ENCODE results near the gene INPP5A. TPM values are rescaled to one million over a fixed set of nuclear protein-coding genes. Genes with fewer than 3 reads are reported as not detected.
"Not testable (repeated sequence)": the region's sequence is repeated elsewhere in the genome, so short reads cannot be mapped to it uniquely, and the experiment has no call there.

INPP5A gene
- total and polyA plus RNA-seq, 4 donors, result 34.7 to 43.5 (median 41.2) TPM

GRCh38 chr10:132792796-132793195 lies 255.2 kb downstream of the INPP5A start:
- Histone ChIP-seq H3K36me3 (ENCODE audit: control insufficient read depth, insufficient read depth, low read length) (no peaks in the 10 kb centered on the region), H3K4me3 (ENCODE audit: low read depth, low read length) (no peak overlapping the region), H3K4me1 (ENCODE audit: control insufficient read depth, insufficient read depth, low read length) (peaks cover 25% of the 10 kb centered on the region), H3K27me3 (ENCODE audit: control insufficient read depth, insufficient read depth, low read length) (peaks cover 46% of the 10 kb centered on the region), H3K9me3 (ENCODE audit: control insufficient read depth, insufficient read depth, low read length) (no peaks in the 10 kb centered on the region), H3K27ac (ENCODE audit: low read depth, low read length) (no peak overlapping the region)
- DNase-seq (ENCODE audit: low read depth in 4 of 6, low spot score in 6 of 6), result no peak
- 87% methylated on average over 17 of the region's 17 CpGs for WGBS (ENCODE audit: insufficient coverage)

GRCh38 chr10:132793213-132793612 lies 255.6 kb downstream of the INPP5A start:
- no peaks in the 10 kb centered on the region for H3K36me3 ChIP-seq (ENCODE audit: control insufficient read depth, insufficient read depth, low read length)
- H3K4me3 ChIP-seq (ENCODE audit: low read depth, low read length), result no peak overlapping the region
- H3K4me1 ChIP-seq (ENCODE audit: control insufficient read depth, insufficient read depth, low read length), result peaks cover 21% of the 10 kb centered on the region
- H3K27ac ChIP-seq (ENCODE audit: low read depth, low read length), result no peak overlapping the region
- H3K27me3 ChIP-seq (ENCODE audit: control insufficient read depth, insufficient read depth, low read length), result peaks cover 42% of the 10 kb centered on the region
- DNase-seq (ENCODE audit: low read depth in 4 of 6, low spot score in 6 of 6), result no peak
- H3K9me3 ChIP-seq (ENCODE audit: control insufficient read depth, insufficient read depth, low read length), result no peaks in the 10 kb centered on the region
- 96% methylated on average over 9 of the region's 9 CpGs for WGBS (ENCODE audit: insufficient coverage)

GRCh38 chr10:132793871-132794849 lies 256.6 kb downstream of the INPP5A start:
- DNase-seq (ENCODE audit: low read depth in 4 of 6, low spot score in 6 of 6), result no peak
- H3K4me3 ChIP-seq (ENCODE audit: low read depth, low read length), result no peak overlapping the region
- 59% methylated on average over 47 of the region's 57 CpGs for WGBS (ENCODE audit: insufficient coverage)
- peaks cover 32% of the 10 kb centered on the region for H3K27me3 ChIP-seq (ENCODE audit: control insufficient read depth, insufficient read depth, low read length)
- no peaks in the 10 kb centered on the region for H3K36me3 ChIP-seq (ENCODE audit: control insufficient read depth, insufficient read depth, low read length)
- no peak overlapping the region for H3K27ac ChIP-seq (ENCODE audit: low read depth, low read length)
- H3K9me3 ChIP-seq (ENCODE audit: control insufficient read depth, insufficient read depth, low read length), result no peaks in the 10 kb centered on the region
- peaks cover 13% of the 10 kb centered on the region for H3K4me1 ChIP-seq (ENCODE audit: control insufficient read depth, insufficient read depth, low read length)

GRCh38 chr10:132796846-132797245 lies 259.3 kb downstream of the INPP5A start:
- Histone ChIP-seq H3K4me1 (ENCODE audit: control insufficient read depth, insufficient read depth, low read length) (peaks cover 13% of the 10 kb centered on the region), H3K4me3 (ENCODE audit: low read depth, low read length) (no peak overlapping the region), H3K9me3 (ENCODE audit: control insufficient read depth, insufficient read depth, low read length) (no peaks in the 10 kb centered on the region), H3K36me3 (ENCODE audit: control insufficient read depth, insufficient read depth, low read length) (no peaks in the 10 kb centered on the region), H3K27ac (ENCODE audit: low read depth, low read length) (no peak overlapping the region), H3K27me3 (ENCODE audit: control insufficient read depth, insufficient read depth, low read length) (peaks cover 7% of the 10 kb centered on the region)
- WGBS (ENCODE audit: insufficient coverage), result 79% methylated on average over 21 of the region's 21 CpGs
- no peak for DNase-seq (ENCODE audit: low read depth in 4 of 6, low spot score in 6 of 6)

GRCh38 chr10:132797986-132798385 lies 260.4 kb downstream of the INPP5A start:
- not testable (repeated sequence) for H3K27me3 ChIP-seq (ENCODE audit: control insufficient read depth, insufficient read depth, low read length); H3K9me3 ChIP-seq (ENCODE audit: control insufficient read depth, insufficient read depth, low read length); H3K27ac ChIP-seq (ENCODE audit: low read depth, low read length); H3K4me3 ChIP-seq (ENCODE audit: low read depth, low read length); H3K36me3 ChIP-seq (ENCODE audit: control insufficient read depth, insufficient read depth, low read length); DNase-seq (ENCODE audit: low read depth in 4 of 6, low spot score in 6 of 6)
- peaks cover 13% of the 10 kb centered on the region for H3K4me1 ChIP-seq (ENCODE audit: control insufficient read depth, insufficient read depth, low read length)
- WGBS (ENCODE audit: insufficient coverage), result 93% methylated on average over 32 of the region's 32 CpGs

GRCh38 chr10:132798403-132798802 lies 260.8 kb downstream of the INPP5A start:
- Histone ChIP-seq H3K9me3 (ENCODE audit: control insufficient read depth, insufficient read depth, low read length) (no peaks in the 10 kb centered on the region), H3K4me3 (ENCODE audit: low read depth, low read length) (no peak overlapping the region), H3K4me1 (ENCODE audit: control insufficient read depth, insufficient read depth, low read length) (peaks cover 12% of the 10 kb centered on the region), H3K36me3 (ENCODE audit: control insufficient read depth, insufficient read depth, low read length) (no peaks in the 10 kb centered on the region), H3K27me3 (ENCODE audit: control insufficient read depth, insufficient read depth, low read length) (peaks cover 6% of the 10 kb centered on the region), H3K27ac (ENCODE audit: low read depth, low read length) (no peak overlapping the region)
- no peak for DNase-seq (ENCODE audit: low read depth in 4 of 6, low spot score in 6 of 6)
- 90% methylated on average over 21 of the region's 21 CpGs for WGBS (ENCODE audit: insufficient coverage)

GRCh38 chr10:132798876-132799275 lies 261.3 kb downstream of the INPP5A start:
- Histone ChIP-seq H3K27ac (ENCODE audit: low read depth, low read length) (no peak overlapping the region), H3K36me3 (ENCODE audit: control insufficient read depth, insufficient read depth, low read length) (no peaks in the 10 kb centered on the region), H3K4me1 (ENCODE audit: control insufficient read depth, insufficient read depth, low read length) (peaks cover 11% of the 10 kb centered on the region), H3K9me3 (ENCODE audit: control insufficient read depth, insufficient read depth, low read length) (no peaks in the 10 kb centered on the region), H3K4me3 (ENCODE audit: low read depth, low read length) (no peak overlapping the region), H3K27me3 (ENCODE audit: control insufficient read depth, insufficient read depth, low read length) (peaks cover 5% of the 10 kb centered on the region)
- DNase-seq (ENCODE audit: low read depth in 4 of 6, low spot score in 6 of 6), result no peak
- 94% methylated on average over 12 of the region's 15 CpGs for WGBS (ENCODE audit: insufficient coverage)

- no peak for DNase-seq (ENCODE audit: low read depth in 4 of 6, low spot score in 6 of 6)
- peaks cover 5% of the 10 kb centered on the region for H3K27me3 ChIP-seq (ENCODE audit: control insufficient read depth, insufficient read depth, low read length)
Observed at GRCh38 chr10:132799865-132800264, 262.3 kb downstream of the INPP5A start.

GRCh38 chr10:132802048-132802447 lies 264.5 kb downstream of the INPP5A start:
- no peak for DNase-seq (ENCODE audit: low read depth in 4 of 6, low spot score in 6 of 6)
- Histone ChIP-seq H3K27ac (ENCODE audit: low read depth, low read length) (no peak overlapping the region), H3K9me3 (ENCODE audit: control insufficient read depth, insufficient read depth, low read length) (no peaks in the 10 kb centered on the region), H3K36me3 (ENCODE audit: control insufficient read depth, insufficient read depth, low read length) (no peaks in the 10 kb centered on the region), H3K4me3 (ENCODE audit: low read depth, low read length) (no peak overlapping the region), H3K27me3 (ENCODE audit: control insufficient read depth, insufficient read depth, low read length) (peaks cover 3% of the 10 kb centered on the region), H3K4me1 (ENCODE audit: control insufficient read depth, insufficient read depth, low read length) (peaks cover 13% of the 10 kb centered on the region)
- 93% methylated on average over 6 of the region's 8 CpGs for WGBS (ENCODE audit: insufficient coverage)

More at GRCh38 chr10:132799865-132800264, 262.3 kb downstream of the INPP5A start:
- Histone ChIP-seq H3K4me3 (ENCODE audit: low read depth, low read length) (no peak overlapping the region), H3K4me1 (ENCODE audit: control insufficient read depth, insufficient read depth, low read length) (peaks cover 6% of the 10 kb centered on the region), H3K9me3 (ENCODE audit: control insufficient read depth, insufficient read depth, low read length) (no peaks in the 10 kb centered on the region), H3K27ac (ENCODE audit: low read depth, low read length) (no peak overlapping the region), H3K36me3 (ENCODE audit: control insufficient read depth, insufficient read depth, low read length) (no peaks in the 10 kb centered on the region)
- 94% methylated on average over 7 of the region's 11 CpGs for WGBS (ENCODE audit: insufficient coverage)
